GM23338 (cell line): Measurements from ENCODE around the gene PGGHG. TPM values are rescaled to one million over a fixed set of nuclear protein-coding genes. Genes with fewer than 3 reads are reported as not detected.

ENCODE experiments used
- ATAC-seq: fragments of 200-7000 bp; cut with Tn5 transposase; 3 replicates; pipeline ENCODE4 v1.9.1; 2020
- DNase-seq: peaks from one replicate; pipeline ENCODE4 v3.0.0-alpha.2; 2015; ENCODE audit warnings: low spot score
- H2AFZ ChIP-seq: fragments of 200-600 bp; sonication (generic); 2 replicates; pipeline ENCODE4 v1.8.0; 2016; ENCODE audit warnings: antibody characterized with exemption, mild to moderate bottlenecking, moderate library complexity
- H3F3A ChIP-seq: fragments of 200-600 bp; sonication (generic); replicated peaks from 2 replicates; pipeline ENCODE4 v1.8.0; 2017; ENCODE audit warnings: antibody characterized with exemption, mixed run types, low read depth
- H3K27ac ChIP-seq: fragments of 200-600 bp; sonication (generic); 2 replicates; pipeline ENCODE4 v1.6.1; 2016; ENCODE audit warnings: low read depth
- H3K27me3 ChIP-seq: fragments of 200-600 bp; sonication (generic); 2 replicates; pipeline ENCODE4 v1.8.0; 2016; ENCODE audit warnings: mild to moderate bottlenecking, mixed run types, moderate library complexity; ENCODE audit not compliant: insufficient read depth
- H3K36me3 ChIP-seq: fragments of 200-600 bp; sonication (generic); 2 replicates; pipeline ENCODE4 v1.8.0; 2016; ENCODE audit warnings: mild to moderate bottlenecking; ENCODE audit not compliant: insufficient read depth
- H3K4me1 ChIP-seq: fragments of 200-600 bp; sonication (generic); 2 replicates; pipeline ENCODE4 v1.8.0; 2016; ENCODE audit warnings: mild to moderate bottlenecking, moderate library complexity; ENCODE audit not compliant: insufficient read depth
- H3K4me2 ChIP-seq: fragments of 200-600 bp; sonication (generic); 2 replicates; pipeline ENCODE4 v1.7.1; 2017; ENCODE audit warnings: mixed run types
- H3K4me3 ChIP-seq: fragments of 200-600 bp; sonication (generic); 2 replicates; pipeline ENCODE4 v1.6.1; 2016; ENCODE audit warnings: mixed run types
- H3K79me2 ChIP-seq: fragments of 200-600 bp; sonication (generic); replicated peaks from 2 replicates; pipeline ENCODE4 v1.8.0; 2017; ENCODE audit warnings: mild to moderate bottlenecking; ENCODE audit not compliant: insufficient read depth
- H3K9me2 ChIP-seq: fragments of 200-600 bp; sonication (generic); 2 replicates; pipeline ENCODE4 v1.8.0; 2017; ENCODE audit not compliant: insufficient read depth
- H4K20me1 ChIP-seq: fragments of 200-600 bp; sonication (generic); replicated peaks from 2 replicates; pipeline ENCODE4 v1.8.0; 2017; ENCODE audit warnings: mild to moderate bottlenecking; ENCODE audit not compliant: insufficient read depth
- H3K27ac Mint-ChIP-seq: 2 replicates; pipeline ENCODE4 v1.8.0; 2020; ENCODE audit warnings: inconsistent platforms, mild to moderate bottlenecking, moderate library complexity, mixed read lengths
- H3K27me3 Mint-ChIP-seq: 3 replicates; pipeline ENCODE4 v1.8.0; 2022; ENCODE audit warnings: low read depth, mild to moderate bottlenecking, moderate library complexity, mixed read lengths, inconsistent platforms; ENCODE audit not compliant: insufficient read depth, poor library complexity
- H3K36me3 Mint-ChIP-seq: 3 replicates; pipeline ENCODE4 v1.8.0; 2021; ENCODE audit warnings: low read depth, mild to moderate bottlenecking, inconsistent platforms, moderate library complexity, mixed read lengths
- H3K4me1 Mint-ChIP-seq: 3 replicates; pipeline ENCODE4 v1.8.0; 2020; ENCODE audit warnings: mild to moderate bottlenecking, inconsistent platforms, mixed read lengths
- H3K4me3 Mint-ChIP-seq: 3 replicates; pipeline ENCODE4 v1.8.0; 2021; ENCODE audit warnings: moderate library complexity, mild to moderate bottlenecking, inconsistent platforms, mixed read lengths
- H3K9me3 Mint-ChIP-seq: 3 replicates; pipeline ENCODE4 v1.8.0; 2020; ENCODE audit warnings: moderate library complexity, mild to moderate bottlenecking, inconsistent platforms, mixed read lengths
- CREB1 ChIP-seq: fragments of 250-450 bp; sonication (Bioruptor Pico); IDR thresholded peaks from 2 replicates; pipeline ENCODE4 v1.5.0; 2020; ENCODE audit warnings: low read depth, mild to moderate bottlenecking, moderate library complexity
- EZH2 ChIP-seq: fragments of 200-600 bp; sonication (generic); IDR thresholded peaks from one replicate; pipeline ENCODE4 v1.8.0; 2017; ENCODE audit warnings: antibody characterized with exemption, mild to moderate bottlenecking, low read depth; ENCODE audit not compliant: unreplicated experiment
- EZH2phosphoT487 ChIP-seq: fragments of 200-600 bp; sonication (generic); IDR thresholded peaks from one replicate; pipeline ENCODE4 v1.8.1; 2018; ENCODE audit warnings: antibody characterized with exemption; ENCODE audit not compliant: unreplicated experiment
- JUNB ChIP-seq: IDR thresholded peaks from one replicate; pipeline ENCODE4 v1.6.1; 2016; ENCODE audit warnings: antibody characterized with exemption; ENCODE audit not compliant: unreplicated experiment
- REST ChIP-seq: IDR thresholded peaks from one replicate; pipeline ENCODE4 v1.6.1; 2018; ENCODE audit warnings: antibody characterized with exemption; ENCODE audit not compliant: unreplicated experiment
- polyA plus RNA-seq: library from polyadenylated mRNA; unstranded; fragments of >200 nt; fragmentation: Nextera tagmentation; extraction: Ambion mirVana; gene quantifications from 2 replicates; pipeline ENCODE4 v1.2.1, GENCODE V29; 2016
- total RNA-seq: library from RNA; depleted of rRNA; stranded (reverse); fragments of >200 nt; shearing (Covaris generic); gene quantifications from 2 replicates; pipeline ENCODE4 v1.2.3, GENCODE V29; 2014
- TF ChIP-seq, protein P1 (sequence below): fragments of 250-450 bp; sonication (Bioruptor Pico); IDR thresholded peaks from 2 replicates; pipeline ENCODE4 v1.5.0; 2020; ENCODE audit warnings: mild to moderate bottlenecking, moderate library complexity

The PGGHG gene
- total and polyA plus RNA-seq, 2 experiments from 2014 or later = 24.9 to 55.8 TPM

DNA sequence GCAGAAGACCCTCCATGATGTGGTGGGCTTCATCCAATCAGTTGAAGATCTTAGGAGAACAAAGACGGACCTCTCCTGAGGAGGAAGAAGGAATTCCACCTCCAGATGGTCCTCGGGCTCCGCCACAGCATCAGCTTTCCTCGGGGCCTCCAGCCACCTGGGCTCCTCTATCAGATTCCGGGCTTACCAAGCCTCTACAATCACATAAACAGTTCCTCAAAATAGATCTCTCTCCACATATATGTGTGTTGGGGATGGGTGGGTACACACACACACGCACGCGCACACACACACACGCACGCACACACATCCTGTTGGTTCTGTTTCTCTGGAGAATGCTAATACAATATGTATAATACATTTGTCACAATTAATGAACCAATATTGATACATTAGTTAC is 29.5 kb upstream of the PGGHG start (continued):
- TF ChIP-seq, protein P1, sequence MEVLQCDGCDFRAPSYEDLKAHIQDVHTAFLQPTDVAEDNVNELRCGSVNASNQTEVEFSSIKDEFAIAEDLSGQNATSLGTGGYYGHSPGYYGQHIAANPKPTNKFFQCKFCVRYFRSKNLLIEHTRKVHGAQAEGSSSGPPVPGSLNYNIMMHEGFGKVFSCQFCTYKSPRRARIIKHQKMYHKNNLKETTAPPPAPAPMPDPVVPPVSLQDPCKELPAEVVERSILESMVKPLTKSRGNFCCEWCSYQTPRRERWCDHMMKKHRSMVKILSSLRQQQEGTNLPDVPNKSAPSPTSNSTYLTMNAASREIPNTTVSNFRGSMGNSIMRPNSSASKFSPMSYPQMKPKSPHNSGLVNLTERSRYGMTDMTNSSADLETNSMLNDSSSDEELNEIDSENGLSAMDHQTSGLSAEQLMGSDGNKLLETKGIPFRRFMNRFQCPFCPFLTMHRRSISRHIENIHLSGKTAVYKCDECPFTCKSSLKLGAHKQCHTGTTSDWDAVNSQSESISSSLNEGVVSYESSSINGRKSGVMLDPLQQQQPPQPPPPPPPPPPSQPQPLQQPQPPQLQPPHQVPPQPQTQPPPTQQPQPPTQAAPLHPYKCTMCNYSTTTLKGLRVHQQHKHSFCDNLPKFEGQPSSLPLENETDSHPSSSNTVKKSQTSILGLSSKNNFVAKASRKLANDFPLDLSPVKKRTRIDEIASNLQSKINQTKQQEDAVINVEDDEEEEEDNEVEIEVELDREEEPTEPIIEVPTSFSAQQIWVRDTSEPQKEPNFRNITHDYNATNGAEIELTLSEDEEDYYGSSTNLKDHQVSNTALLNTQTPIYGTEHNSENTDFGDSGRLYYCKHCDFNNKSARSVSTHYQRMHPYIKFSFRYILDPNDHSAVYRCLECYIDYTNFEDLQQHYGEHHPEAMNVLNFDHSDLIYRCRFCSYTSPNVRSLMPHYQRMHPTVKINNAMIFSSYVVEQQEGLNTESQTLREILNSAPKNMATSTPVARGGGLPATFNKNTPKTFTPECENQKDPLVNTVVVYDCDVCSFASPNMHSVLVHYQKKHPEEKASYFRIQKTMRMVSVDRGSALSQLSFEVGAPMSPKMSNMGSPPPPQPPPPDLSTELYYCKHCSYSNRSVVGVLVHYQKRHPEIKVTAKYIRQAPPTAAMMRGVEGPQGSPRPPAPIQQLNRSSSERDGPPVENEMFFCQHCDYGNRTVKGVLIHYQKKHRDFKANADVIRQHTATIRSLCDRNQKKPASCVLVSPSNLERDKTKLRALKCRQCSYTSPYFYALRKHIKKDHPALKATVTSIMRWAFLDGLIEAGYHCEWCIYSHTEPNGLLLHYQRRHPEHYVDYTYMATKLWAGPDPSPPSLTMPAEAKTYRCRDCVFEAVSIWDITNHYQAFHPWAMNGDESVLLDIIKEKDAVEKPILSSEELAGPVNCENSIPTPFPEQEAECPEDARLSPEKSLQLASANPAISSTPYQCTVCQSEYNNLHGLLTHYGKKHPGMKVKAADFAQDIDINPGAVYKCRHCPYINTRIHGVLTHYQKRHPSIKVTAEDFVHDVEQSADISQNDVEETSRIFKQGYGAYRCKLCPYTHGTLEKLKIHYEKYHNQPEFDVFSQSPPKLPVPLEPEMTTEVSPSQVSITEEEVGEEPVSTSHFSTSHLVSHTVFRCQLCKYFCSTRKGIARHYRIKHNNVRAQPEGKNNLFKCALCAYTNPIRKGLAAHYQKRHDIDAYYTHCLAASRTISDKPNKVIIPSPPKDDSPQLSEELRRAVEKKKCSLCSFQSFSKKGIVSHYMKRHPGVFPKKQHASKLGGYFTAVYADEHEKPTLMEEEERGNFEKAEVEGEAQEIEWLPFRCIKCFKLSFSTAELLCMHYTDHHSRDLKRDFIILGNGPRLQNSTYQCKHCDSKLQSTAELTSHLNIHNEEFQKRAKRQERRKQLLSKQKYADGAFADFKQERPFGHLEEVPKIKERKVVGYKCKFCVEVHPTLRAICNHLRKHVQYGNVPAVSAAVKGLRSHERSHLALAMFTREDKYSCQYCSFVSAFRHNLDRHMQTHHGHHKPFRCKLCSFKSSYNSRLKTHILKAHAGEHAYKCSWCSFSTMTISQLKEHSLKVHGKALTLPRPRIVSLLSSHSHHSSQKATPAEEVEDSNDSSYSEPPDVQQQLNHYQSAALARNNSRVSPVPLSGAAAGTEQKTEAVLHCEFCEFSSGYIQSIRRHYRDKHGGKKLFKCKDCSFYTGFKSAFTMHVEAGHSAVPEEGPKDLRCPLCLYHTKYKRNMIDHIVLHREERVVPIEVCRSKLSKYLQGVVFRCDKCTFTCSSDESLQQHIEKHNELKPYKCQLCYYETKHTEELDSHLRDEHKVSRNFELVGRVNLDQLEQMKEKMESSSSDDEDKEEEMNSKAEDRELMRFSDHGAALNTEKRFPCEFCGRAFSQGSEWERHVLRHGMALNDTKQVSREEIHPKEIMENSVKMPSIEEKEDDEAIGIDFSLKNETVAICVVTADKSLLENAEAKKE (CRISPR knock-in tag) = no peak
- no peak for TF ChIP-seq REST
- TF ChIP-seq EZH2phosphoT487 = no peak

GRCh38 chr11:261624-262023 is 27.3 kb upstream of the PGGHG start:
- Histone ChIP-seq H3K4me1 (no peaks in the 10 kb centered on the region), H4K20me1 (no peaks in the 10 kb centered on the region), H3K79me2 (no peaks in the 10 kb centered on the region), H3K27ac (no peak overlapping the region), H3K36me3 (0 out of 2 replicates have a peak, but pooled peaks cover 5% of the 10 kb centered on the region), H3K9me2 (no peaks in the 10 kb centered on the region), H3F3A (no peaks in the 10 kb centered on the region), H2AFZ (no peak overlapping the region), H3K4me3 (no peak overlapping the region), H3K4me2 (no peak overlapping the region), H3K27me3 (no peaks in the 10 kb centered on the region)
- Mint-ChIP-seq H3K4me3 (no peak overlapping the region), H3K27ac (no peak overlapping the region), H3K36me3 (peaks cover 13% of the 10 kb centered on the region; the same call in 2 of the 3 replicates), H3K9me3 (peaks cover 36% of the 10 kb centered on the region), H3K4me1 (no peaks in the 10 kb centered on the region; the same call in 2 of the 3 replicates), H3K27me3 (peaks cover 5% of the 10 kb centered on the region)
- ATAC-seq (no peak), DNase-seq (no peak)
- no peak for TF ChIP-seq JUNB
- TF ChIP-seq CREB1 (CRISPR knock-in tag) = no peak
- TF ChIP-seq, protein P1 (CRISPR knock-in tag) = no peak
- no peak for TF ChIP-seq EZH2
